Measurements from ENCODE around the gene CNPY3. TPM values are rescaled to one million over a fixed set of nuclear protein-coding genes. Genes with fewer than 3 reads are reported as not detected.

Gene CNPY3
- total and polyA plus RNA-seq, 2 of the 13 experiments (the other 11 are each of a cell fraction or from before 2014, with no cell fraction given): 42.3 to 60.2 TPM

DNA sequence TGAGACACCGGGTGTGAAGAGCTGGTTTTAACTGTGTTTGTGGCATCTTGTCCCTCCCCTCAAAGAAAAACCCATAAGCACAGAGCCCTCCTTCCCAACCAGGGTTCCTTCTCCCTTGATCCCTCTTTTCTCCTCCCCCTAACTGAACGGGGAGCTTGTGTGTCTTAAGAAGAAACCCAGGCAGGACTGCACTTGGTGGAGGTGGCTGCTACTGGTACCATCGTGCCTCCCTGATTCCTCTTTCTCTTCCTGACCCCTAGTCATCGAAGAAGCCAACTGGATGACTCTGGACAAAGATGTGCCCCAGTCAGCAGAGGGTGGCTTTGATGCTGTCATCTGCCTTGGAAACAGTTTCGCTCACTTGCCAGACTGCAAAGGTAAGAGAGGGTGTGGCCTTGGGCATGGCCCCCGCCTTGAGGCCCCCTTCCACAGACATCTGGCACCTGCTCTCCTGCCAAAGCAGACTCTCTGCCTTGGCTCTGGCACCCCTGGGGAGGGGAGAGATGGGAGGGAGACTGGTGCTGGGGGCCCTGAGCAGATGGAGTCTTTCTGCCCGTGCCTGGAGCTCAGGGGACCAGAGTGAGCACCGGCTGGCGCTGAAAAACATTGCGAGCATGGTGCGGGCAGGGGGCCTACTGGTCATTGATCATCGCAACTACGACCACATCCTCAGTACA lies 33.4 kb downstream of the CNPY3 start:
- no peak overlapping the region for H3K4me2 ChIP-seq (ENCODE audit: low read depth, low read length)
- H3K79me2 ChIP-seq (ENCODE audit: insufficient read depth, low read length): no peaks in the 10 kb centered on the region
- in situ Hi-C loops (cut with HindIII; ENCODE audit: extremely low pct_ligation_motif_present, low pct_unique_long_range_greater_than_20kb): no loop called here
- DNase-seq (ENCODE audit: low spot score) (no peak), FAIRE-seq (peak; percentile 21), ATAC-seq (no peak)
- ChIA-PET POLR2A (interaction anchor here (4.3 kb wide), 1 partner anchor 33 kb away, joined by 36 read pairs; the partner anchor contains the start of gene CNPY3), CTCF (ENCODE audit: low intra/inter-chr PET ratio, low total read pairs) (no interaction called here)
- H3K27ac ChIP-seq (ENCODE audit: extremely low read length, insufficient read depth, low read length): no peak overlapping the region
- intact Hi-C loops (cut with micrococcal nuclease; ENCODE audit: unreplicated experiment): loop anchor here (5.0 kb wide), 1 partner anchor 50 kb away; the partner anchor contains the start of genes KLHDC3 and MEA1
- no peaks in the 10 kb centered on the region for H3K9me3 ChIP-seq (ENCODE audit: low read length)
- BruUV-seq (replicated peaks): no TSS peak
- WGBS (ENCODE audit: low lambda C conversion rate): 93% methylated on average over 13 of the region's 13 CpGs
- H4K20me1 ChIP-seq (ENCODE audit: insufficient read depth, low read length): no peaks in the 10 kb centered on the region
- H2AFZ ChIP-seq (ENCODE audit: low read length): no peak overlapping the region
- peaks cover 33% of the 10 kb centered on the region for H3K4me1 ChIP-seq (ENCODE audit: insufficient read depth, low read length)
- TF ChIP-seq, protein P1, sequence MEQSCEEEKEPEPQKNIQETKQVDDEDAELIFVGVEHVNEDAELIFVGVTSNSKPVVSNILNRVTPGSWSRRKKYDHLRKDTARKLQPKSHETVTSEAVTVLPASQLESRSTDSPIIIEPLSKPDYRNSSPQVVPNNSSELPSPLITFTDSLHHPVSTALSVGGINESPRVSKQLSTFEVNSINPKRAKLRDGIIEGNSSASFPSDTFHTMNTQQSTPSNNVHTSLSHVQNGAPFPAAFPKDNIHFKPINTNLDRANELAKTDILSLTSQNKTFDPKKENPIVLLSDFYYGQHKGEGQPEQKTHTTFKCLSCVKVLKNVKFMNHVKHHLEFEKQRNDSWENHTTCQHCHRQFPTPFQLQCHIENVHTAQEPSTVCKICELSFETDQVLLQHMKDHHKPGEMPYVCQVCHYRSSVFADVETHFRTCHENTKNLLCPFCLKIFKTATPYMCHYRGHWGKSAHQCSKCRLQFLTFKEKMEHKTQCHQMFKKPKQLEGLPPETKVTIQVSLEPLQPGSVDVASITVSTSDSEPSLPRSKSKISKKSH (CRISPR knock-in tag; IDR thresholded peaks at IDR 0.05; ENCODE audit: borderline replicate concordance): peak; percentile 48; the same call in 1 of the 2 replicates
- TF ChIP-seq ZMYM3 (CRISPR knock-in tag; IDR thresholded peaks at IDR 0.05): no peak
- TF ChIP-seq ZNF850 (CRISPR knock-in tag; conservative IDR thresholded peaks at IDR 0.05): no peak
- no peak overlapping the region for H3K9ac ChIP-seq (ENCODE audit: insufficient read depth, low read depth, low read length)
- H3K36me3 ChIP-seq (replicated peaks in 1 of 2; ENCODE audit: control insufficient read depth in 1 of 2, insufficient read depth in 2 of 2, low read length in 2 of 2): 0 out of 5 replicates have a peak, but pooled peaks cover 0 to 1% of the 10 kb centered on the region in 2 experiments
- H3K4me3 ChIP-seq (replicated peaks in 1 of 3; ENCODE audit: insufficient read depth in 1 of 3, low read depth in 2 of 3, low read length in 3 of 3): no peak overlapping the region
- no peaks in the 10 kb centered on the region; a peak in 1 of 5 replicates for H3K27me3 ChIP-seq (ENCODE audit: control insufficient read depth in 1 of 2, insufficient read depth in 2 of 2, low read length in 2 of 2)

DNA sequence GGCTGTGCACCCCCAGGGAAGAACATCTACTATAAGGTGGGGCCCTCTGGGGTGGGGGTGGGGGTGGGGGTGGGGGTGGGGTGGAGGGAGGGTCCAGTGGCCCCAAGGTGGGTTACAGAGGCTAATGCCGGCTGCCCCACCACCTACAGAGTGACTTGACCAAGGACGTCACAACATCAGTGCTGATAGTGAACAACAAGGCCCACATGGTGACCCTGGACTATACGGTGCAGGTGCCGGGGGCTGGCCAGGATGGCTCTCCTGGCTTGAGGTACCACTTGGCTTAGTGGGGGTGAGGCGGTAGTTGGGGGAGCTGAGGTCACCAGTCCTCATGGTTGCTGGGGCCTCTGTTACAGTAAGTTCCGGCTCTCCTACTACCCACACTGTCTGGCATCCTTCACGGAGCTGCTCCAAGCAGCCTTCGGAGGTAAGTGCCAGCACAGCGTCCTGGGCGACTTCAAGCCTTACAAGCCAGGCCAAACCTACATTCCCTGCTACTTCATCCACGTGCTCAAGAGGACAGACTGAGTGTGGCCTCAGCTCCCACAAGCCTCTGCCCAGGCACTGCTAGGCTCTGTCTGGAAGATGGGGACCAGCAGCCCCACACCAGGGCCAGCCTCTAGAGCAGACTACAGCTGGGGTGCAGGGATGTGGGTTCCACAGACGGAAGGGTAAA lies 34.0 kb downstream of the CNPY3 start:
- Histone ChIP-seq H3K27me3 (ENCODE audit: control insufficient read depth in 1 of 2, insufficient read depth in 2 of 2, low read length in 2 of 2) (no peaks in the 10 kb centered on the region; a peak in 1 of 5 replicates), H3K4me3 (replicated peaks in 1 of 3; ENCODE audit: insufficient read depth in 1 of 3, low read depth in 2 of 3, low read length in 3 of 3) (no peak overlapping the region), H2AFZ (ENCODE audit: low read length) (no peak overlapping the region), H3K4me1 (ENCODE audit: insufficient read depth, low read length) (peaks cover 33% of the 10 kb centered on the region), H3K36me3 (replicated peaks in 1 of 2; ENCODE audit: control insufficient read depth in 1 of 2, insufficient read depth in 2 of 2, low read length in 2 of 2) (0 out of 5 replicates have a peak, but pooled peaks cover 0 to 1% of the 10 kb centered on the region in 2 experiments), H3K27ac (ENCODE audit: extremely low read length, insufficient read depth, low read length) (no peak overlapping the region), H3K9ac (ENCODE audit: insufficient read depth, low read depth, low read length) (no peak overlapping the region), H3K79me2 (ENCODE audit: insufficient read depth, low read length) (no peaks in the 10 kb centered on the region), H3K4me2 (ENCODE audit: low read depth, low read length) (no peak overlapping the region), H3K9me3 (ENCODE audit: low read length) (no peaks in the 10 kb centered on the region), H4K20me1 (ENCODE audit: insufficient read depth, low read length) (no peaks in the 10 kb centered on the region)
- CTCF ChIA-PET (ENCODE audit: low intra/inter-chr PET ratio, low total read pairs): interaction anchor here (1.0 kb wide), 1 partner anchor 181 kb away, joined by 3 read pairs; no protein-coding TSS in a partner anchor
- POLR2A ChIA-PET: interaction anchor here (2.5 kb wide), 1 partner anchor 21 kb away, joined by 13 read pairs; the partner anchor contains the start of gene PPP2R5D
- BruUV-seq (replicated peaks): no TSS peak
- no peak; the same call in 2 of the 3 replicates for ATAC-seq
- WGBS (ENCODE audit: low lambda C conversion rate): 83% methylated on average over 9 of the region's 12 CpGs
- DNase-seq (ENCODE audit: low spot score): no peak
- in situ Hi-C loops (cut with HindIII; ENCODE audit: extremely low pct_ligation_motif_present, low pct_unique_long_range_greater_than_20kb) (no loop called here), intact Hi-C loops (cut with micrococcal nuclease; ENCODE audit: unreplicated experiment) (loop anchor here (5.0 kb wide), 1 partner anchor 49 kb away; the partner anchor contains the start of genes KLHDC3 and MEA1)
- no peak for FAIRE-seq
- TF ChIP-seq ZMYM4 (CRISPR knock-in tag; IDR thresholded peaks at IDR 0.05): 0 out of 2 replicates have a peak, but pooled peaks have one; percentile 32
- TF ChIP-seq HNRNPK (IDR thresholded peaks at IDR 0.05; ENCODE audit: low read depth, low read length, poor library complexity, severe bottlenecking): peak; percentile 37
- peak; percentile 74; the same call in 1 of the 2 replicates for TF ChIP-seq PCBP1 (IDR thresholded peaks at IDR 0.05; ENCODE audit: borderline replicate concordance, low read depth, low read length)
- TF ChIP-seq, protein P2, sequence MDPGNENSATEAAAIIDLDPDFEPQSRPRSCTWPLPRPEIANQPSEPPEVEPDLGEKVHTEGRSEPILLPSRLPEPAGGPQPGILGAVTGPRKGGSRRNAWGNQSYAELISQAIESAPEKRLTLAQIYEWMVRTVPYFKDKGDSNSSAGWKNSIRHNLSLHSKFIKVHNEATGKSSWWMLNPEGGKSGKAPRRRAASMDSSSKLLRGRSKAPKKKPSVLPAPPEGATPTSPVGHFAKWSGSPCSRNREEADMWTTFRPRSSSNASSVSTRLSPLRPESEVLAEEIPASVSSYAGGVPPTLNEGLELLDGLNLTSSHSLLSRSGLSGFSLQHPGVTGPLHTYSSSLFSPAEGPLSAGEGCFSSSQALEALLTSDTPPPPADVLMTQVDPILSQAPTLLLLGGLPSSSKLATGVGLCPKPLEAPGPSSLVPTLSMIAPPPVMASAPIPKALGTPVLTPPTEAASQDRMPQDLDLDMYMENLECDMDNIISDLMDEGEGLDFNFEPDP (CRISPR knock-in tag; conservative IDR thresholded peaks at IDR 0.05): 0 out of 2 replicates have a peak, but pooled peaks have one; percentile 87
- TF ChIP-seq AHR (CRISPR knock-in tag; IDR thresholded peaks at IDR 0.05): 0 out of 2 replicates have a peak, but pooled peaks have one; percentile 14
- no peak for TF ChIP-seq ATF7 (IDR thresholded peaks at IDR 0.05)
- TF ChIP-seq ATF7 (CRISPR knock-in tag; IDR thresholded peaks at IDR 0.05): 0 out of 2 replicates have a peak, but pooled peaks have one; percentile 6
